T-helper 17 cell (primary cell): ENCODE measurements around the gene RNF208. TPM values are rescaled to one million over a fixed set of nuclear protein-coding genes. Genes with fewer than 3 reads are reported as not detected.

Experiments
- ATAC-seq: fragments of 150-1000 bp; cut with Tn5 transposase; 2 replicates; pipeline ENCODE4 v1.10.0; 2021; ENCODE audit warnings: mild to moderate bottlenecking, moderate library complexity
- DNase-seq, 3 donors: peaks; one replicate each; pipeline versions ENCODE4 v3.0.0 to v3.0.0-alpha.2; 2020 to 2021
- H3K9me3 ChIP-seq: one replicate; pipeline ENCODE4 v1.7.0; 2013; ENCODE audit warnings: low read length, mild to moderate bottlenecking; ENCODE audit not compliant: control insufficient read depth, poor library complexity, severe bottlenecking
- H3K27ac Mint-ChIP-seq: one replicate; pipeline ENCODE4 v1.8.0; 2022; ENCODE audit warnings: mild to moderate bottlenecking, moderate library complexity, mixed read lengths
- H3K27me3 Mint-ChIP-seq: one replicate; pipeline ENCODE4 v1.8.0; 2022; ENCODE audit warnings: mixed read lengths
- H3K36me3 Mint-ChIP-seq: one replicate; pipeline ENCODE4 v1.8.0; 2022; ENCODE audit warnings: low read depth, mixed read lengths
- H3K4me1 Mint-ChIP-seq: one replicate; pipeline ENCODE4 v1.8.0; 2022; ENCODE audit warnings: mild to moderate bottlenecking, mixed read lengths
- H3K4me3 Mint-ChIP-seq: one replicate; pipeline ENCODE4 v1.8.0; 2022; ENCODE audit warnings: mild to moderate bottlenecking, moderate library complexity, mixed read lengths
- total RNA-seq, 4 donors: library from RNA in 2 of 4; stranded (reverse) in 2 of 4; gene quantifications; one replicate each; pipeline ENCODE4 v1.2.3 and lab custom pipeline; 2022 to 2026

Gene RNF208
- total RNA-seq, 2 donors from 2014 or later, result 1.2 to 5.3 TPM

GRCh38 chr9:137174722-137175293 is 47.2 kb downstream of the RNF208 start:
- Mint-ChIP-seq H3K27ac (no peak overlapping the region), H3K36me3 (no peaks in the 10 kb centered on the region), H3K4me1 (no peaks in the 10 kb centered on the region), H3K4me3 (no peak overlapping the region), H3K27me3 (peaks cover 16% of the 10 kb centered on the region)
- H3K9me3 ChIP-seq, result no peaks in the 10 kb centered on the region
- no peak for ATAC-seq
- DNase-seq, result no peak

- H3K4me3 Mint-ChIP-seq, result no peak overlapping the region
- ATAC-seq (no peak), DNase-seq (no peak)
- peaks cover 16% of the 10 kb centered on the region for H3K27me3 Mint-ChIP-seq
- no peaks in the 10 kb centered on the region for H3K36me3 Mint-ChIP-seq
- no peaks in the 10 kb centered on the region for H3K9me3 ChIP-seq
- no peaks in the 10 kb centered on the region for H3K4me1 Mint-ChIP-seq
- H3K27ac Mint-ChIP-seq, result no peak overlapping the region
These were observed 48.0 kb downstream of the RNF208 start for GRCh38 chr9:137173796-137174664.

GRCh38 chr9:137172901-137173795 is 48.9 kb downstream of the RNF208 start:
- H3K27ac Mint-ChIP-seq, result no peak overlapping the region

GRCh38 chr9:137171149-137171900 is 50.7 kb downstream of the RNF208 start:
- peaks cover 6% of the 10 kb centered on the region for H3K4me1 Mint-ChIP-seq
- DNase-seq (no peak), ATAC-seq (no peak)

More at GRCh38 chr9:137172901-137173795, 48.9 kb downstream of the RNF208 start:
- no peak overlapping the region for H3K4me3 Mint-ChIP-seq
- H3K27me3 Mint-ChIP-seq, result peaks cover 16% of the 10 kb centered on the region
- H3K9me3 ChIP-seq, result no peaks in the 10 kb centered on the region
- no peak for DNase-seq
- H3K4me1 Mint-ChIP-seq, result peaks cover 2% of the 10 kb centered on the region
- no peak for ATAC-seq
- H3K36me3 Mint-ChIP-seq, result no peaks in the 10 kb centered on the region

GRCh38 chr9:137170486-137171148 is 51.4 kb downstream of the RNF208 start:
- Mint-ChIP-seq H3K27ac (no peak overlapping the region), H3K27me3 (peaks cover 23% of the 10 kb centered on the region), H3K4me1 (peaks cover 6% of the 10 kb centered on the region), H3K36me3 (no peaks in the 10 kb centered on the region), H3K4me3 (no peak overlapping the region)
- DNase-seq, result no peak
- no peaks in the 10 kb centered on the region for H3K9me3 ChIP-seq
- no peak for ATAC-seq

More at GRCh38 chr9:137171149-137171900, 50.7 kb downstream of the RNF208 start:
- H3K27me3 Mint-ChIP-seq, result peaks cover 21% of the 10 kb centered on the region
- H3K36me3 Mint-ChIP-seq, result no peaks in the 10 kb centered on the region
- H3K9me3 ChIP-seq, result no peaks in the 10 kb centered on the region
- no peak overlapping the region for H3K4me3 Mint-ChIP-seq
- H3K27ac Mint-ChIP-seq, result no peak overlapping the region

Other genes with a start within 250 kb of the RNF208 start
- 100 to 1,000 TPM in 1 of 2 donors, 10 to 100 TPM in 1; 21.4 to 166 TPM for gene PTGDS, start 244.7 kb downstream of the RNF208 start, total RNA-seq
- gene LCNL1, start 239.2 kb downstream of the RNF208 start, total RNA-seq, result 1 to 10 TPM in 1 of 2 donors, under 1 TPM in 1; 0.96 to 2.9 TPM
- 10 to 100 TPM; 85.7 to 89.9 TPM for gene PAXX, start 229.8 kb downstream of the RNF208 start, total RNA-seq
- gene CLIC3, start 225.7 kb downstream of the RNF208 start, total RNA-seq, result 1 to 10 TPM; 1.9 to 2.1 TPM
- gene ABCA2, start 194.0 kb downstream of the RNF208 start, total RNA-seq, result 100 to 1,000 TPM; 120 to 131 TPM
- gene FUT7, start 190.2 kb downstream of the RNF208 start, total RNA-seq, result 10 to 100 TPM in 1 of 2 donors, 1 to 10 TPM in 1; 7.7 to 10.6 TPM
- 100 to 1,000 TPM; 139 to 202 TPM for gene NPDC1, start 176.1 kb downstream of the RNF208 start, total RNA-seq
- under 1 TPM in 1 of 2 donors, not detected in 1; 0.20 TPM for gene ENTPD2, start 168.2 kb downstream of the RNF208 start, total RNA-seq
- under 1 TPM; 0.27 to 0.39 TPM for gene SAPCD2, start 151.7 kb downstream of the RNF208 start, total RNA-seq
- 10 to 100 TPM in 1 of 2 donors, 1 to 10 TPM in 1; 9.3 to 10.2 TPM for gene UAP1L1, start 144.7 kb downstream of the RNF208 start, total RNA-seq
- gene MAN1B1, start 135.3 kb downstream of the RNF208 start, total RNA-seq, result 10 to 100 TPM; 62.0 to 62.3 TPM
- gene DPP7, start 107.5 kb downstream of the RNF208 start, total RNA-seq, result 100 to 1,000 TPM; 270 to 311 TPM
- not detected for gene GRIN1, start 83.1 kb downstream of the RNF208 start, total RNA-seq
- not detected for gene LRRC26, start 52.2 kb downstream of the RNF208 start, total RNA-seq
- not detected for gene TMEM210, start 50.2 kb downstream of the RNF208 start, total RNA-seq
- gene ANAPC2, start 33.7 kb downstream of the RNF208 start, total RNA-seq, result 100 to 1,000 TPM; 114 to 116 TPM
- 10 to 100 TPM; 39.4 to 48.3 TPM for gene SSNA1, start 33.6 kb downstream of the RNF208 start, total RNA-seq
- 1 to 10 TPM; 5.7 to 6.3 TPM for gene TPRN, start 21.5 kb downstream of the RNF208 start, total RNA-seq
- 10 to 100 TPM; 21.3 to 21.4 TPM for gene TMEM203, start 16.6 kb downstream of the RNF208 start, total RNA-seq
- gene NDOR1, start 16.5 kb downstream of the RNF208 start, total RNA-seq, result 10 to 100 TPM; 24.0 to 30.7 TPM
- under 1 TPM in 1 of 2 donors, not detected in 1; 0.52 TPM for gene CYSRT1, start 2.9 kb upstream of the RNF208 start, total RNA-seq
- gene RNF224, start 5.3 kb upstream of the RNF208 start, total RNA-seq, result not detected
- not detected for gene SLC34A3, start 8.7 kb upstream of the RNF208 start, total RNA-seq
- 10 to 100 TPM; 81.0 to 90.5 TPM for gene TUBB4B, start 19.0 kb upstream of the RNF208 start, total RNA-seq
- under 1 TPM in 1 of 2 donors, not detected in 1; 0.62 TPM for gene STPG3, start 29.0 kb upstream of the RNF208 start, total RNA-seq
- 10 to 100 TPM; 33.2 to 37.8 TPM for gene NELFB, start 33.1 kb upstream of the RNF208 start, total RNA-seq
- 1 to 10 TPM; 2.1 to 4.0 TPM for gene TOR4A, start 55.5 kb upstream of the RNF208 start, total RNA-seq
- gene NRARP, start 80.0 kb upstream of the RNF208 start, total RNA-seq, result under 1 TPM; 0.42 to 0.91 TPM
- 10 to 100 TPM; 15.4 to 17.8 TPM for gene EXD3, start 200.9 kb upstream of the RNF208 start, total RNA-seq
- 1 to 10 TPM; 3.0 to 3.3 TPM for gene NOXA1, start 201.2 kb upstream of the RNF208 start, total RNA-seq
- gene ENTPD8, start 219.1 kb upstream of the RNF208 start, total RNA-seq, result not detected
- gene NSMF, start 237.1 kb upstream of the RNF208 start, total RNA-seq, result 10 to 100 TPM; 41.5 to 54.2 TPM